ENCODE measurements around the gene TNF. TPM values are rescaled to one million over a fixed set of nuclear protein-coding genes. Genes with fewer than 3 reads are reported as not detected.

The TNF gene
- total RNA-seq, 1 experiment from 2014 or later = 0.31 TPM

DNA sequence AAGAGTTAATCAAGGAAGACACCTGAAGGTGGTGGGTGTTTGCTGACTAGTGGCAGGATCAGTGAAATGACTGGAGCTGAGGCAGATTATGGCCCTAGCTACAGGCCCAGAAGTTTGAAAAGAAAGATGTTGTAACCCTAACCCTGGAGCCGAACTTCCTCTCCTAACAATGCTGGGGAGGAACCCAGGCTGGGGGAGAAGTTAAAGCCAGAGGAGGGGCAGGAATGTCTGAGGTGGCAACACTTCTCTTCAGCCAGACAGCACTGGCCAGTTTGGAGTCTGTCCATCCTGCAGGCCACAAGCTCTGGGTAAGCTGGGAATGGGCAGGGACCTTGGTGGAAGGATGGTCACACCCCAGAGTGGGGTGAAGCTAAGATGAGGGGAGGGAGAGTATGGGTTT lies 10.6 kb downstream of the TNF start, which contains the start of gene LST1:
Gene LST1, plus strand, starts transcription at position 270 of the 400 bp plus-strand sequence. CDS start 1,023 bp downstream, outside the sequence.
- DNase-seq (ENCODE audit: low spot score) (no peak), ATAC-seq (no peak)
- Mint-ChIP-seq H3K27ac (no peak within 1 kb of the TSS), H3K27me3 (ENCODE audit: low read depth) (peaks cover 16% of the 10 kb centered on the region), H3K4me3 (no peak within 1 kb of the TSS), H3K4me1 (peaks cover 18% of the 10 kb centered on the region), H3K36me3 (no peaks in the 10 kb centered on the region), H3K9me3 (no peaks in the 10 kb centered on the region)
- TF ChIP-seq HMGA2 (CRISPR knock-in tag; IDR thresholded peaks at IDR 0.05) (no peak), ESRRA (CRISPR knock-in tag; IDR thresholded peaks at IDR 0.05; ENCODE audit: borderline replicate concordance) (no peak), ZNF121 (CRISPR knock-in tag; IDR thresholded peaks at IDR 0.05) (no peak), SP1 (CRISPR knock-in tag; conservative IDR thresholded peaks at IDR 0.05) (no peak), NR2C2 (CRISPR knock-in tag; IDR thresholded peaks at IDR 0.05) (no peak), GABPB1 (CRISPR knock-in tag; IDR thresholded peaks at IDR 0.05) (no peak), SMAD4 (CRISPR knock-in tag; IDR thresholded peaks at IDR 0.05) (no peak), TEAD1 (CRISPR knock-in tag; IDR thresholded peaks at IDR 0.05) (no peak), ZNF263 (CRISPR knock-in tag; IDR thresholded peaks at IDR 0.05; ENCODE audit: low read depth) (no peak)
- TF ChIP-seq, protein P1, sequence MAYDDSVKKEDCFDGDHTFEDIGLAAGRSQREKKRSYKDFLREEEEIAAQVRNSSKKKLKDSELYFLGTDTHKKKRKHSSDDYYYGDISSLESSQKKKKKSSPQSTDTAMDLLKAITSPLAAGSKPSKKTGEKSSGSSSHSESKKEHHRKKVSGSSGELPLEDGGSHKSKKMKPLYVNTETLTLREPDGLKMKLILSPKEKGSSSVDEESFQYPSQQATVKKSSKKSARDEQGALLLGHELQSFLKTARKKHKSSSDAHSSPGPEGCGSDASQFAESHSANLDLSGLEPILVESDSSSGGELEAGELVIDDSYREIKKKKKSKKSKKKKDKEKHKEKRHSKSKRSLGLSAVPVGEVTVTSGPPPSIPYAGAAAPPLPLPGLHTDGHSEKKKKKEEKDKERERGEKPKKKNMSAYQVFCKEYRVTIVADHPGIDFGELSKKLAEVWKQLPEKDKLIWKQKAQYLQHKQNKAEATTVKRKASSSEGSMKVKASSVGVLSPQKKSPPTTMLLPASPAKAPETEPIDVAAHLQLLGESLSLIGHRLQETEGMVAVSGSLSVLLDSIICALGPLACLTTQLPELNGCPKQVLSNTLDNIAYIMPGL (CRISPR knock-in tag; IDR thresholded peaks at IDR 0.05) = no peak
- TF ChIP-seq, protein P2, sequence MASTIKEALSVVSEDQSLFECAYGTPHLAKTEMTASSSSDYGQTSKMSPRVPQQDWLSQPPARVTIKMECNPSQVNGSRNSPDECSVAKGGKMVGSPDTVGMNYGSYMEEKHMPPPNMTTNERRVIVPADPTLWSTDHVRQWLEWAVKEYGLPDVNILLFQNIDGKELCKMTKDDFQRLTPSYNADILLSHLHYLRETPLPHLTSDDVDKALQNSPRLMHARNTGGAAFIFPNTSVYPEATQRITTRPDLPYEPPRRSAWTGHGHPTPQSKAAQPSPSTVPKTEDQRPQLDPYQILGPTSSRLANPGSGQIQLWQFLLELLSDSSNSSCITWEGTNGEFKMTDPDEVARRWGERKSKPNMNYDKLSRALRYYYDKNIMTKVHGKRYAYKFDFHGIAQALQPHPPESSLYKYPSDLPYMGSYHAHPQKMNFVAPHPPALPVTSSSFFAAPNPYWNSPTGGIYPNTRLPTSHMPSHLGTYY (CRISPR knock-in tag; IDR thresholded peaks at IDR 0.05) = no peak
- TF ChIP-seq, protein P3, sequence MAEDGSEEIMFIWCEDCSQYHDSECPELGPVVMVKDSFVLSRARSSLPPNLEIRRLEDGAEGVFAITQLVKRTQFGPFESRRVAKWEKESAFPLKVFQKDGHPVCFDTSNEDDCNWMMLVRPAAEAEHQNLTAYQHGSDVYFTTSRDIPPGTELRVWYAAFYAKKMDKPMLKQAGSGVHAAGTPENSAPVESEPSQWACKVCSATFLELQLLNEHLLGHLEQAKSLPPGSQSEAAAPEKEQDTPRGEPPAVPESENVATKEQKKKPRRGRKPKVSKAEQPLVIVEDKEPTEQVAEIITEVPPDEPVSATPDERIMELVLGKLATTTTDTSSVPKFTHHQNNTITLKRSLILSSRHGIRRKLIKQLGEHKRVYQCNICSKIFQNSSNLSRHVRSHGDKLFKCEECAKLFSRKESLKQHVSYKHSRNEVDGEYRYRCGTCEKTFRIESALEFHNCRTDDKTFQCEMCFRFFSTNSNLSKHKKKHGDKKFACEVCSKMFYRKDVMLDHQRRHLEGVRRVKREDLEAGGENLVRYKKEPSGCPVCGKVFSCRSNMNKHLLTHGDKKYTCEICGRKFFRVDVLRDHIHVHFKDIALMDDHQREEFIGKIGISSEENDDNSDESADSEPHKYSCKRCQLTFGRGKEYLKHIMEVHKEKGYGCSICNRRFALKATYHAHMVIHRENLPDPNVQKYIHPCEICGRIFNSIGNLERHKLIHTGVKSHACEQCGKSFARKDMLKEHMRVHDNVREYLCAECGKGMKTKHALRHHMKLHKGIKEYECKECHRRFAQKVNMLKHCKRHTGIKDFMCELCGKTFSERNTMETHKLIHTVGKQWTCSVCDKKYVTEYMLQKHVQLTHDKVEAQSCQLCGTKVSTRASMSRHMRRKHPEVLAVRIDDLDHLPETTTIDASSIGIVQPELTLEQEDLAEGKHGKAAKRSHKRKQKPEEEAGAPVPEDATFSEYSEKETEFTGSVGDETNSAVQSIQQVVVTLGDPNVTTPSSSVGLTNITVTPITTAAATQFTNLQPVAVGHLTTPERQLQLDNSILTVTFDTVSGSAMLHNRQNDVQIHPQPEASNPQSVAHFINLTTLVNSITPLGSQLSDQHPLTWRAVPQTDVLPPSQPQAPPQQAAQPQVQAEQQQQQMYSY (CRISPR knock-in tag; IDR thresholded peaks at IDR 0.05) = no peak
- TF ChIP-seq, protein P4, sequence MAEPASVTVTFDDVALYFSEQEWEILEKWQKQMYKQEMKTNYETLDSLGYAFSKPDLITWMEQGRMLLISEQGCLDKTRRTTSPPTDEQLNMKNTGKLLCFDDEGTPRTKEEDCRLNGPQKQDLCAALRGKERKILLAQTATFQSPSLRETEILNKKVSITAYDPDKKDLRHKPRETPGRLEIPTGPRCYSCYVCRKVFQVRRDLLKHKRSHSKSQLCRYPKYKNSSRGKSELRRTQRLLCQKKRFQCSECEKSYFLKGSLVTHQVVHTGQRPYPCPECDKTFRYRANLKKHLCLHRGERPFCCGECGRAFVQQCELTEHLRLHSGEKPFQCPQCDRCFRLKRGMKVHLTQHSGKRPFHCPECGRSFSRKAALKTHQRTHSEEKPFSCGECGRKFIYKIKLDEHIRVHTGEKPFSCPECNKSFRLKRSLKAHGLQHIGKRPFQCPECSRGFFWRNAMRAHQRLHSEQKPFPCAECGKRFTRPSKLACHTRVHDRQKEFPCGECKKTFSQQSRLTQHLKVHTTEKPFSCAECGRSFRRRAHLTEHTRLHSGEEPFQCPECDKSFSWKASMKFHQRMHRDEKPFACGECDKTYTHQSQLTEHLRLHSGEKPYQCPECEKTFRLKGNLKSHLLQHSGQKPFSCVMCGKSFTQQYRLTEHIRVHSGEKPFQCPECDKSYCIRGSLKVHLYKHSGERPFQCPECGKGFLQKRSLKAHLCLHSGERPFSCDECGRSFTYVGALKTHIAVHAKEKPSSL (CRISPR knock-in tag; conservative IDR thresholded peaks at IDR 0.05) = no peak
- TF ChIP-seq, protein P5, sequence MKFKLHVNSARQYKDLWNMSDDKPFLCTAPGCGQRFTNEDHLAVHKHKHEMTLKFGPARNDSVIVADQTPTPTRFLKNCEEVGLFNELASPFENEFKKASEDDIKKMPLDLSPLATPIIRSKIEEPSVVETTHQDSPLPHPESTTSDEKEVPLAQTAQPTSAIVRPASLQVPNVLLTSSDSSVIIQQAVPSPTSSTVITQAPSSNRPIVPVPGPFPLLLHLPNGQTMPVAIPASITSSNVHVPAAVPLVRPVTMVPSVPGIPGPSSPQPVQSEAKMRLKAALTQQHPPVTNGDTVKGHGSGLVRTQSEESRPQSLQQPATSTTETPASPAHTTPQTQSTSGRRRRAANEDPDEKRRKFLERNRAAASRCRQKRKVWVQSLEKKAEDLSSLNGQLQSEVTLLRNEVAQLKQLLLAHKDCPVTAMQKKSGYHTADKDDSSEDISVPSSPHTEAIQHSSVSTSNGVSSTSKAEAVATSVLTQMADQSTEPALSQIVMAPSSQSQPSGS (CRISPR knock-in tag; IDR thresholded peaks at IDR 0.05; ENCODE audit: borderline replicate concordance, low read depth) = no peak
- TF ChIP-seq, protein P6, sequence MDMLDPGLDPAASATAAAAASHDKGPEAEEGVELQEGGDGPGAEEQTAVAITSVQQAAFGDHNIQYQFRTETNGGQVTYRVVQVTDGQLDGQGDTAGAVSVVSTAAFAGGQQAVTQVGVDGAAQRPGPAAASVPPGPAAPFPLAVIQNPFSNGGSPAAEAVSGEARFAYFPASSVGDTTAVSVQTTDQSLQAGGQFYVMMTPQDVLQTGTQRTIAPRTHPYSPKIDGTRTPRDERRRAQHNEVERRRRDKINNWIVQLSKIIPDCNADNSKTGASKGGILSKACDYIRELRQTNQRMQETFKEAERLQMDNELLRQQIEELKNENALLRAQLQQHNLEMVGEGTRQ (CRISPR knock-in tag; IDR thresholded peaks at IDR 0.05) = no peak
- CTCF ChIA-PET = interaction anchor here (0.5 to 15.1 kb wide), 9 partner anchors 10 to 44 kb away, joined by 3 to 293 read pairs (median 5); partner anchors contain the start of genes AIF1, ATP6V1G2, DDX39B and NCR3
- POLR2A ChIA-PET = interaction anchor here (1.0 kb wide), 1 partner anchor 54 kb away, joined by 3 read pairs; no protein-coding TSS in a partner anchor
